Esophagus muscularis mucosa (tissue), 3 donors: ENCODE measurements around the gene PPP1R1B.

Experiments
- CTCF ChIP-seq, 3 experiments: fragments of 200-600 bp in 2 of 3; fragments of 450-650 bp in 1 of 3; sonication (generic) in 2 of 3; IDR thresholded peaks; one replicate each; pipeline ENCODE4 v1.5.1; 2017 to 2019; ENCODE audit warnings: antibody characterized with exemption in 3 of 3, mild to moderate bottlenecking in 2 of 3, moderate library complexity in 1 of 3
- POLR2A ChIP-seq: fragments of 450-650 bp; IDR thresholded peaks from one replicate; pipeline ENCODE4 v1.6.1; 2017; ENCODE audit warnings: antibody characterized with exemption, moderate library complexity, mild to moderate bottlenecking, low read depth
- POLR2AphosphoS5 ChIP-seq, 2 donors: sonication (generic); formaldehyde crosslinking; IDR thresholded peaks; one replicate each; pipeline ENCODE4 v1.6.1; 2017; ENCODE audit warnings: antibody characterized with exemption in 2 of 2

GRCh38 chr17:39614545-39615157 is 12.1 kb upstream of the PPP1R1B start:
- TF ChIP-seq POLR2A (no peak), CTCF (IDR thresholded peaks at IDR 0.05) (no peak), POLR2AphosphoS5 (IDR thresholded peaks at IDR 0.05) (no peak)
